TTC549 (cell line): ENCODE measurements around the gene COPZ1.
"Not testable (repeated sequence)": the region's sequence is repeated elsewhere in the genome, so short reads cannot be mapped to it uniquely, and the experiment has no call there.

Source experiments
- FAIRE-seq: peaks from 2 replicates; lab custom pipeline; 2012; peaks lifted over from hg19 to GRCh38; lab: Jason Lieb, UNC

COPZ1 gene

GRCh38 chr12:54294953-54295566 is 29.9 kb upstream of the COPZ1 start:
- FAIRE-seq, result no peak

GRCh38 chr12:54296393-54297099 is 28.4 kb upstream of the COPZ1 start:
- FAIRE-seq, result no peak

- FAIRE-seq, result no peak
These were observed 26.0 kb upstream of the COPZ1 start for GRCh38 chr12:54298904-54299303.

GRCh38 chr12:54299515-54300224 is 25.3 kb upstream of the COPZ1 start:
- no peak for FAIRE-seq

GRCh38 chr12:54300225-54300731 is 24.7 kb upstream of the COPZ1 start:
- FAIRE-seq, result no peak

- FAIRE-seq, result no peak
These were observed 24.1 kb upstream of the COPZ1 start, which contains the start of gene NFE2 for GRCh38 chr12:54300732-54301427. Gene NFE2, minus strand, starts transcription at chr12:54301015. Its CDS starts 5,767 bp downstream, at chr12:54295248.

GRCh38 chr12:54301428-54302048 is 23.4 kb upstream of the COPZ1 start:
- no peak for FAIRE-seq

GRCh38 chr12:54303640-54304039 is 21.3 kb upstream of the COPZ1 start:
- no peak for FAIRE-seq

- FAIRE-seq, result no peak
These were observed 20.6 kb upstream of the COPZ1 start for GRCh38 chr12:54304187-54304810.

- FAIRE-seq, result no peak
These were observed 17.8 kb upstream of the COPZ1 start for GRCh38 chr12:54306925-54307741.

- FAIRE-seq, result no peak
These were observed 13.9 kb upstream of the COPZ1 start for GRCh38 chr12:54311051-54311450.

- not testable (repeated sequence) for FAIRE-seq
These were observed 12.6 kb upstream of the COPZ1 start for GRCh38 chr12:54312309-54312708.

GRCh38 chr12:54321363-54321762 is 3.6 kb upstream of the COPZ1 start:
- FAIRE-seq, result no peak

GRCh38 chr12:54325442-54326109 is 645 bp downstream of the COPZ1 start:
- not testable (repeated sequence) for FAIRE-seq

GRCh38 chr12:54328595-54329337 is 3.8 kb downstream of the COPZ1 start:
- FAIRE-seq, result no peak

- FAIRE-seq, result no peak
These were observed 4.8 kb downstream of the COPZ1 start for GRCh38 chr12:54329759-54330158.

GRCh38 chr12:54330442-54330841 is 5.5 kb downstream of the COPZ1 start:
- no peak for FAIRE-seq

- no peak for FAIRE-seq
These were observed 6.5 kb downstream of the COPZ1 start for GRCh38 chr12:54331461-54331860.

GRCh38 chr12:54333420-54334034 is 8.6 kb downstream of the COPZ1 start:
- FAIRE-seq, result no peak
